HL-60 (cell line): ENCODE results near the gene SRSF12.

ENCODE experiments used
- DNase-seq, 2 experiments: peaks; one replicate each; pipeline ENCODE4 v3.0.0-alpha.2; 2010 to 2020; ENCODE audit warnings: low read depth in 1 of 2, low spot score in 1 of 2
- H3K27ac ChIP-seq: fragments of 250-450 bp; sonication (Bioruptor Pico); replicated peaks from 2 replicates; pipeline ENCODE4 v1.5.1; 2020; ENCODE audit warnings: mild to moderate bottlenecking, moderate library complexity
- H3K27me3 ChIP-seq: fragments of 250-450 bp; sonication (Bioruptor Pico); 2 replicates; pipeline ENCODE4 v1.5.1; 2021; ENCODE audit warnings: mild to moderate bottlenecking, moderate library complexity; ENCODE audit not compliant: insufficient read depth, poor library complexity, severe bottlenecking
- H3K4me3 ChIP-seq: replicated peaks from 2 replicates; pipeline ENCODE4 v1.5.1; 2011; ENCODE audit warnings: mild to moderate bottlenecking, control low read depth, low read length; ENCODE audit not compliant: insufficient read depth
- CTCF ChIP-seq: IDR thresholded peaks from one replicate; pipeline ENCODE4 v1.5.1; 2011; ENCODE audit warnings: low read length, control low read depth, inconsistent platforms; ENCODE audit not compliant: insufficient read depth
- GABPA ChIP-seq: IDR thresholded peaks from 2 replicates; pipeline ENCODE4 v1.6.1; 2012; ENCODE audit warnings: low read depth
- POLR2AphosphoS5 ChIP-seq: IDR thresholded peaks from 2 replicates; pipeline ENCODE4 v1.6.1; 2012; ENCODE audit warnings: low read depth
- SPI1 ChIP-seq: IDR thresholded peaks from 2 replicates; pipeline ENCODE4 v1.6.1; 2012; ENCODE audit warnings: low read depth, mild to moderate bottlenecking, borderline replicate concordance
- TF ChIP-seq, protein P1 (sequence below): IDR thresholded peaks from 2 replicates; pipeline ENCODE4 v1.6.1; 2012; ENCODE audit warnings: low read depth; ENCODE audit not compliant: insufficient replicate concordance

Gene SRSF12

DNA sequence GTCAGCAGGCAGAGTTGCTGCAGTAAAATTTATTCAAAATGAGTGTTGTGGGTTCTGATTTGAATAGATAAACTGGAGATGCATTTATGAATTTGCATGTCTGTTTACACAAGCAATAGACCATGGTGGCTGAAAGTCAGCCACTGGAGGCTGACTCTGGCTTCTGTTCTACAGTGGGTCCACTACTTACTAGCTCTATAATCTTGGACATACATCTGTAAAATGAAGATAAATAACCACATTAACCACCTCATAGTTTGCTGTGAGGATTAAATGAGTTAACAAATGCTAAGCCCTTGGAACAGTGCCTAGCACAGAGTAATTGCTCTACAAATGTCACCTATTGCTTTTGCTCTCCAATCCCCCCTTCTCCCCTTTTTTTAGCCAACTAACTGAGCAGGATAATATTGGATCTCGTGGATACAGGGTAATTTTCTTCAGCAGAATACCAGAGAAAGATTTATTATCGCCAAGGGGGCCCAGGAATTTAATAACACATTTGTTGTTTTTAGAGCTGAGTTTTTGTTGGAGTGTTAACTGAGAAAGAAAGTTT is 26.6 kb upstream of the SRSF12 start:
- Histone ChIP-seq H3K27me3 (no peaks in the 10 kb centered on the region), H3K4me3 (peak overlapping the region; percentile 82; the same call in 1 of the 2 replicates), H3K27ac (peak overlapping the region; percentile 93)
- no peak for DNase-seq
- TF ChIP-seq SPI1 (no peak), POLR2AphosphoS5 (no peak), GABPA (no peak), CTCF (no peak)
- TF ChIP-seq, protein P1, sequence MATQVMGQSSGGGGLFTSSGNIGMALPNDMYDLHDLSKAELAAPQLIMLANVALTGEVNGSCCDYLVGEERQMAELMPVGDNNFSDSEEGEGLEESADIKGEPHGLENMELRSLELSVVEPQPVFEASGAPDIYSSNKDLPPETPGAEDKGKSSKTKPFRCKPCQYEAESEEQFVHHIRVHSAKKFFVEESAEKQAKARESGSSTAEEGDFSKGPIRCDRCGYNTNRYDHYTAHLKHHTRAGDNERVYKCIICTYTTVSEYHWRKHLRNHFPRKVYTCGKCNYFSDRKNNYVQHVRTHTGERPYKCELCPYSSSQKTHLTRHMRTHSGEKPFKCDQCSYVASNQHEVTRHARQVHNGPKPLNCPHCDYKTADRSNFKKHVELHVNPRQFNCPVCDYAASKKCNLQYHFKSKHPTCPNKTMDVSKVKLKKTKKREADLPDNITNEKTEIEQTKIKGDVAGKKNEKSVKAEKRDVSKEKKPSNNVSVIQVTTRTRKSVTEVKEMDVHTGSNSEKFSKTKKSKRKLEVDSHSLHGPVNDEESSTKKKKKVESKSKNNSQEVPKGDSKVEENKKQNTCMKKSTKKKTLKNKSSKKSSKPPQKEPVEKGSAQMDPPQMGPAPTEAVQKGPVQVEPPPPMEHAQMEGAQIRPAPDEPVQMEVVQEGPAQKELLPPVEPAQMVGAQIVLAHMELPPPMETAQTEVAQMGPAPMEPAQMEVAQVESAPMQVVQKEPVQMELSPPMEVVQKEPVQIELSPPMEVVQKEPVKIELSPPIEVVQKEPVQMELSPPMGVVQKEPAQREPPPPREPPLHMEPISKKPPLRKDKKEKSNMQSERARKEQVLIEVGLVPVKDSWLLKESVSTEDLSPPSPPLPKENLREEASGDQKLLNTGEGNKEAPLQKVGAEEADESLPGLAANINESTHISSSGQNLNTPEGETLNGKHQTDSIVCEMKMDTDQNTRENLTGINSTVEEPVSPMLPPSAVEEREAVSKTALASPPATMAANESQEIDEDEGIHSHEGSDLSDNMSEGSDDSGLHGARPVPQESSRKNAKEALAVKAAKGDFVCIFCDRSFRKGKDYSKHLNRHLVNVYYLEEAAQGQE = no peak

- no peak for TF ChIP-seq GABPA
- TF ChIP-seq CTCF = no peak
- no peak for TF ChIP-seq SPI1
- TF ChIP-seq, protein P1 = no peak
- no peak for TF ChIP-seq POLR2AphosphoS5
- H3K27me3 ChIP-seq = no peaks in the 10 kb centered on the region
- DNase-seq = no peak
- no peak overlapping the region for H3K27ac ChIP-seq
- H3K4me3 ChIP-seq = no peak overlapping the region
Observed at GRCh38 chr6:89140347-89141156, 22.7 kb upstream of the SRSF12 start.

DNA sequence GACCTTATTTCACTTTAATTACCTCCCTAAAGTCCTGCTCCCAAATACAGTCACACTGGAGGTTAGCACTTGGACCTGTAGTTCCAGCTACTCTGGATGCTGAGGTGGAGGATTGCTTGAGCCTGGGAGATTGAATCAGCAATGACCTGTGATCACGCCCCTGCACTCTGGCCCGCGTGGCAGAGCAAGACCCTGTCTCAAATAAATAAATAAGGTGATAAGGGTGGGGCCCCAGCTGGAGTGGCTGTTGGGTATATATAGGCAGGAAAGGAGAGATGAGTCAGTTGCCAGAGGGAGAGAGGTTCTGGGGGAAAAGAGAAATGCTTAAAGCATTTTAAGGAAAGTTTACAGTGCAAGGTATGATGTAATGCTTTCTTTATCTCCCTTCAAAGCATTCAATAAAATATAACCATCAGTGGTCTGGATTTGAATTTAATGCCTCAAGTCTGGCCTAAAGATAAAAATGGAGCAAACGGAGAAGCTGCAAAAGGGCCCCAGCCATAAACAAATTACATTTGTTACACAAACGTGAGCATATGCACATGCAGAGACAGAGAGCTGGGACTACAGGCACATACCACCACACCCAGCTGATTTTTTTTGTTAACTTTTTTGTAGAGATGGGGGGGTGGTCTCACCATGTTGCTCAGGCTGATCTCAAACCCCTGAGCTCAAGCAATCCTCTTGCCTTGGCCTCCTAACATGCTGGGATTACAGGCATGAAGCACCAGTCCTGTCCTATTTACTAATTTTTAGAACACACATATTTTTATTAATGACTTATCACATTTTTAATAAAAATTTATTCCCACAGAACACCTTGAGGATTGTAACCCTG is 21.9 kb upstream of the SRSF12 start:
- no peak for TF ChIP-seq CTCF
- no peak for TF ChIP-seq GABPA
- TF ChIP-seq, protein P1 = no peak
- no peak for TF ChIP-seq SPI1
- TF ChIP-seq POLR2AphosphoS5 = no peak
- H3K27ac ChIP-seq = no peak overlapping the region
- no peaks in the 10 kb centered on the region for H3K27me3 ChIP-seq
- DNase-seq = no peak
- no peak overlapping the region for H3K4me3 ChIP-seq
